Muscle of arm (tissue), 14 donors: ENCODE results near the gene MGAM2. TPM values are rescaled to one million over a fixed set of nuclear protein-coding genes. Genes with fewer than 3 reads are reported as not detected.
"Not testable (repeated sequence)": the region's sequence is repeated elsewhere in the genome, so short reads cannot be mapped to it uniquely, and the experiment has no call there.

Experiments used
- DNase-seq: peaks from one replicate; pipeline ENCODE4 v3.0.0-alpha.2; 2013
- long read RNA-seq, 11 donors: transcript quantifications; one replicate each; lab custom pipeline, GENCODE V29; 2026
- polyA plus RNA-seq, 12 donors: library from polyadenylated mRNA; unstranded; fragments of 120-200 nt; gene quantifications; one replicate each; pipeline ENCODE4 v1.2.1, GENCODE V29; 2013; ENCODE audit not compliant: insufficient read length in 12 of 12

Gene MGAM2
- 1 to 10 TPM in 1 of 12 donors, under 1 TPM in 8, not detected in 3; 0.03 to 1.3 (median 0.04) TPM for polyA plus RNA-seq
- long read RNA-seq, donor 1 = 0 reads
- long read RNA-seq, donor 2 = 0 reads
- long read RNA-seq, donor 3 = 0 reads
- long read RNA-seq, donor 4 = 0 reads
- long read RNA-seq, donor 5 = 0 reads
- long read RNA-seq, donor 6 = 0 reads
- long read RNA-seq, donor 7 = 0 reads
- long read RNA-seq, donor 8 = 0 reads
- long read RNA-seq, donor 9 = 0 reads
- long read RNA-seq, donor 10 = 0 reads
- long read RNA-seq, donor 11 = 0 reads

- DNase-seq = no peak
These were observed at the start of gene MGAM2 for GRCh38 chr7:142111499-142111898. Gene MGAM2 (plus strand): TSS chr7:142111718. CDS start chr7:142116874, 5,156 bp downstream.

GRCh38 chr7:142063551-142064442, 47.7 kb upstream of the MGAM2 start:
- no peak for DNase-seq

GRCh38 chr7:142066536-142066935, 45.0 kb upstream of the MGAM2 start:
- no peak for DNase-seq

- DNase-seq = no peak
These were observed 33.8 kb upstream of the MGAM2 start for GRCh38 chr7:142077762-142078161.

- DNase-seq = no peak
These were observed 27.9 kb upstream of the MGAM2 start for GRCh38 chr7:142083605-142084004.

GRCh38 chr7:142085428-142085827, 26.1 kb upstream of the MGAM2 start:
- DNase-seq = no peak

GRCh38 chr7:142088022-142088714, 23.4 kb upstream of the MGAM2 start:
- DNase-seq = no peak

- DNase-seq = no peak
These were observed 22.5 kb upstream of the MGAM2 start for GRCh38 chr7:142089035-142089434.

- DNase-seq = no peak
These were observed 19.6 kb upstream of the MGAM2 start for GRCh38 chr7:142091961-142092360.

GRCh38 chr7:142094861-142095260, 16.7 kb upstream of the MGAM2 start:
- DNase-seq = no peak

GRCh38 chr7:142097571-142097970, 13.9 kb upstream of the MGAM2 start:
- no peak for DNase-seq

GRCh38 chr7:142098004-142098403, 13.5 kb upstream of the MGAM2 start:
- DNase-seq = no peak

GRCh38 chr7:142099347-142099746, 12.2 kb upstream of the MGAM2 start:
- not testable (repeated sequence) for DNase-seq

GRCh38 chr7:142100634-142101033, 10.9 kb upstream of the MGAM2 start:
- no peak for DNase-seq

- not testable (repeated sequence) for DNase-seq
These were observed 9.7 kb upstream of the MGAM2 start for GRCh38 chr7:142101794-142102193.

GRCh38 chr7:142104550-142105527, 6.7 kb upstream of the MGAM2 start:
- no peak for DNase-seq

- DNase-seq = no peak
These were observed 2.6 kb upstream of the MGAM2 start for GRCh38 chr7:142108728-142109505.

GRCh38 chr7:142110098-142110497, 1.4 kb upstream of the MGAM2 start:
- DNase-seq = no peak

- DNase-seq = no peak
These were observed 880 bp upstream of the MGAM2 start for GRCh38 chr7:142110638-142111037.

- no peak for DNase-seq
These were observed 568 bp downstream of the MGAM2 start for GRCh38 chr7:142112086-142112485.
